A549 (cell line): ENCODE results near the gene COG5.

ENCODE experiments used
- EHMT2 ChIP-seq: fragments of 200-600 bp; sonication (generic); IDR thresholded peaks from 2 replicates; pipeline ENCODE4 v1.6.1; 2016; ENCODE audit warnings: antibody characterized with exemption, low read depth, mild to moderate bottlenecking, moderate library complexity
- TF ChIP-seq, protein P1 (sequence below): fragments of >200 bp; sonication (Bioruptor Twin); formaldehyde crosslinking; IDR thresholded peaks from 3 replicates; pipeline ENCODE4 v1.5.1; 2016

DNA sequence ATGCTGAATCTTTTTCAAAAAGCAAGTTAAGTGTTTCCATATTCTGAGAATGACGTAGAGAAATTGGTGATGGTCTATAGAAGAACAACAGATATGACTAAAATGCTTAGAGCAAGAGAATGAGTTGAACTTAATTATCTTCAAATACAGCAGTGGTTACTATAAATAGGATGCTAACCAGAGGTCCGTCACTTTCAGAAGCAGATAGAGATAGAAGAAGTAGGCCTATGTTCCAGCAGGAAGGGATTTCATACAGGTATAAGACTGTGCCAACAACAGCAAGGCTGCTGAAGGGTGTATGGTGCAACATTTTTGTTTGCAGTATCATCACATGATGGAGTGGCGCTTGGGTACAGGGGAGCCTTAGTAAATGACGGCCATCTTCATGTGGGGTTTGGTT is 326.3 kb downstream of the COG5 start:
- TF ChIP-seq EHMT2 = no peak
- TF ChIP-seq, protein P1, sequence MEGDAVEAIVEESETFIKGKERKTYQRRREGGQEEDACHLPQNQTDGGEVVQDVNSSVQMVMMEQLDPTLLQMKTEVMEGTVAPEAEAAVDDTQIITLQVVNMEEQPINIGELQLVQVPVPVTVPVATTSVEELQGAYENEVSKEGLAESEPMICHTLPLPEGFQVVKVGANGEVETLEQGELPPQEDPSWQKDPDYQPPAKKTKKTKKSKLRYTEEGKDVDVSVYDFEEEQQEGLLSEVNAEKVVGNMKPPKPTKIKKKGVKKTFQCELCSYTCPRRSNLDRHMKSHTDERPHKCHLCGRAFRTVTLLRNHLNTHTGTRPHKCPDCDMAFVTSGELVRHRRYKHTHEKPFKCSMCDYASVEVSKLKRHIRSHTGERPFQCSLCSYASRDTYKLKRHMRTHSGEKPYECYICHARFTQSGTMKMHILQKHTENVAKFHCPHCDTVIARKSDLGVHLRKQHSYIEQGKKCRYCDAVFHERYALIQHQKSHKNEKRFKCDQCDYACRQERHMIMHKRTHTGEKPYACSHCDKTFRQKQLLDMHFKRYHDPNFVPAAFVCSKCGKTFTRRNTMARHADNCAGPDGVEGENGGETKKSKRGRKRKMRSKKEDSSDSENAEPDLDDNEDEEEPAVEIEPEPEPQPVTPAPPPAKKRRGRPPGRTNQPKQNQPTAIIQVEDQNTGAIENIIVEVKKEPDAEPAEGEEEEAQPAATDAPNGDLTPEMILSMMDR = no peak
